ENCODE data around the gene DEFB113.

DNA sequence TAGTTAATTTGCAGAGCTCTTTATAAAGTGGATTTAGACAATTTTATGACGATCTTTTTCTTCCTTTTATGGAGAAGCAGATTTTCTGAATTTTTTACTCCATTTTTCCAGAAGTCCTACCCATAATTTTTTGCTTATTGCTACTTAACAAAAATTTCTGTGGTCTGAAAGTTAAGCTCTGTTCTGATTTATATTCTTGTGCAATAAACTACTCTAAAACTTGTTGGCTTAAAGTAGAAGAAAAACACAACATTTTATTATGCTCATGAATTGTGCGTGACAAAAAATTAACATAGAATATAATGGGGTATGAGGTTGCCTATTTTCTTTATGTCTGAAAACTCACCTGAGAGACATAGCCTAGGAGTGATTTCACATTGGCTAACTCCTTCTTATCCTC is 2.6 kb downstream of the DEFB113 start:
- TF ChIP-seq, protein P1, sequence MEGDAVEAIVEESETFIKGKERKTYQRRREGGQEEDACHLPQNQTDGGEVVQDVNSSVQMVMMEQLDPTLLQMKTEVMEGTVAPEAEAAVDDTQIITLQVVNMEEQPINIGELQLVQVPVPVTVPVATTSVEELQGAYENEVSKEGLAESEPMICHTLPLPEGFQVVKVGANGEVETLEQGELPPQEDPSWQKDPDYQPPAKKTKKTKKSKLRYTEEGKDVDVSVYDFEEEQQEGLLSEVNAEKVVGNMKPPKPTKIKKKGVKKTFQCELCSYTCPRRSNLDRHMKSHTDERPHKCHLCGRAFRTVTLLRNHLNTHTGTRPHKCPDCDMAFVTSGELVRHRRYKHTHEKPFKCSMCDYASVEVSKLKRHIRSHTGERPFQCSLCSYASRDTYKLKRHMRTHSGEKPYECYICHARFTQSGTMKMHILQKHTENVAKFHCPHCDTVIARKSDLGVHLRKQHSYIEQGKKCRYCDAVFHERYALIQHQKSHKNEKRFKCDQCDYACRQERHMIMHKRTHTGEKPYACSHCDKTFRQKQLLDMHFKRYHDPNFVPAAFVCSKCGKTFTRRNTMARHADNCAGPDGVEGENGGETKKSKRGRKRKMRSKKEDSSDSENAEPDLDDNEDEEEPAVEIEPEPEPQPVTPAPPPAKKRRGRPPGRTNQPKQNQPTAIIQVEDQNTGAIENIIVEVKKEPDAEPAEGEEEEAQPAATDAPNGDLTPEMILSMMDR (IDR thresholded peaks at IDR 0.05), result no peak
- TF ChIP-seq POLR2A (IDR thresholded peaks at IDR 0.05) (no peak), EP300 (IDR thresholded peaks at IDR 0.05) (no peak)
